Left lung (tissue), 10 donors: ENCODE measurements around the gene EBF4. TPM values are rescaled to one million over a fixed set of nuclear protein-coding genes. Genes with fewer than 3 reads are reported as not detected.

Source experiments
- ATAC-seq: fragments of 200-7000 bp; cut with Tn5 transposase; one replicate; pipeline ENCODE4 v1.9.1; 2020; ENCODE audit warnings: moderate library complexity
- DNase-seq, 4 donors: peaks; one replicate each; pipeline ENCODE4 v3.0.0-alpha.2; 2013 to 2020
- H3K27ac ChIP-seq, 2 donors: fragments of 200-600 bp; sonication (generic) in 1 of 2; one replicate each; pipeline versions ENCODE4 v1.5.0 to v1.8.0; 2020 to 2021
- H3K27me3 ChIP-seq, 2 donors: fragments of 200-600 bp; sonication (generic) in 1 of 2; one replicate each; pipeline versions ENCODE4 v1.5.0 to v1.8.0; 2020 to 2021
- H3K36me3 ChIP-seq, 2 donors: fragments of 200-600 bp; sonication (generic) in 1 of 2; one replicate each; pipeline versions ENCODE4 v1.5.0 to v1.8.0; 2020 to 2021
- H3K4me1 ChIP-seq, 2 donors: fragments of 200-600 bp; one replicate each; pipeline ENCODE4 v1.8.0; 2021
- H3K4me3 ChIP-seq, 2 donors: fragments of 200-600 bp; sonication (generic) in 1 of 2; one replicate each; pipeline versions ENCODE4 v1.5.0 to v1.8.0; 2020 to 2021; ENCODE audit warnings: mild to moderate bottlenecking in 1 of 2
- H3K9me3 ChIP-seq, 2 donors: fragments of 200-600 bp; sonication (generic) in 1 of 2; one replicate each; pipeline versions ENCODE4 v1.5.0 to v1.8.0; 2020 to 2021
- intact Hi-C, 2 donors: fragments of 100-400 bp; cut with DNase I; formaldehyde crosslinking; loops; one replicate each; pipeline versions ENCODE4 v1.11.2 to v1.14.2; 2022
- polyA plus RNA-seq, 6 donors: library from polyadenylated mRNA; unstranded; fragments of 120-200 nt; gene quantifications; one replicate each; pipeline ENCODE4 v1.2.1, GENCODE V29; 2013; ENCODE audit not compliant: insufficient read length in 6 of 6
- total RNA-seq, 2 donors: library from RNA; stranded (reverse); fragmentation: NEBNext Ultra II Directional; extraction: Animal tissue kit (Norgen Biotek cat#: 25700); gene quantifications; one replicate each; pipeline ENCODE4 v1.2.1, GENCODE V29; 2021
- TF ChIP-seq, protein P1 (sequence below), 2 donors: fragments of 200-600 bp; sonication (generic) in 1 of 2; IDR thresholded peaks; one replicate each; pipeline versions ENCODE4 v1.5.0 to v1.8.0; 2021; ENCODE audit warnings: antibody characterized with exemption in 2 of 2
- donor health status: DM: no; HTN: yes; CAD: no.
- donor health status: DM: no; HTN: no; CAD: no.

The EBF4 gene
- total and polyA plus RNA-seq, 8 donors = 10.0 to 55.9 (median 40.0) TPM

DNA sequence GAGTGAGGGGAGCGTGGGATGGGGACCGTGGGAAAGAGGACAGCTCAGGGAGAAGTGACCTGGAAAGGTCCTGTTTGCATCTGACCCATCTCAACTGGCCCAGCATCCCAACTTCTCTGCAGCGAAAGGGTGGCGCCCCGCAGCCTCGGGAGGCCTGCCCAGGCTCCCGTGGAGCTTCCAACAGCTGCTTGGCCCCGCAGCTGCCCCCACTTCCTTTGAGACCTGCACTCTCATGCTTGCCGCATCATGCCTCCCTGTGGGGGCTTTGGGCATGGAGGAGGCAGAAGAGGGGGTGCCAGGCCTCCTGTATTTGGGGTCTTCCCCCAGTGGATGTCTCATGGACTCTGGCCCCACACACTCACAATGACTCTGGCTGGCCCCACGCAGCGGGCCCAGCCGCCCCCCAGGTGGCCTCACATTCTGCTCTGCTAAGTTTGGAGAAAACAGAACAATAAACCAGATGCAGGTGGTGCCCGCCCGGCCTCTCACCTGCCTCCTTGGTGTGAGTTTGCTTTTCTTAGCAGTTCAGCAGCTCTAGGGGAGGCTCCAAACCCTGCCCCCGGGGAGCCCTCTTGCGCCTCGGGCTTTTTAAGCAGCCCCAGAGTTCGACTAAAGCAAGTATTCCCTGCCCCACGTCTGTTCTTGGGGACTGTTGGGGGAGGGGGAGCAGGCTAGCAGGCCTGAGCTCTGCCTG, 67.2 kb downstream of the EBF4 start:
- Histone ChIP-seq H3K27me3 (peaks cover 0 to 54% of the 10 kb centered on the region in 2 donors), H3K27ac (no peak overlapping the region), H3K4me3 (no peak overlapping the region), H3K9me3 (no peaks in the 10 kb centered on the region), H3K4me1 (no peaks in the 10 kb centered on the region), H3K36me3 (no peaks in the 10 kb centered on the region)
- no peak for DNase-seq
- TF ChIP-seq, protein P1, sequence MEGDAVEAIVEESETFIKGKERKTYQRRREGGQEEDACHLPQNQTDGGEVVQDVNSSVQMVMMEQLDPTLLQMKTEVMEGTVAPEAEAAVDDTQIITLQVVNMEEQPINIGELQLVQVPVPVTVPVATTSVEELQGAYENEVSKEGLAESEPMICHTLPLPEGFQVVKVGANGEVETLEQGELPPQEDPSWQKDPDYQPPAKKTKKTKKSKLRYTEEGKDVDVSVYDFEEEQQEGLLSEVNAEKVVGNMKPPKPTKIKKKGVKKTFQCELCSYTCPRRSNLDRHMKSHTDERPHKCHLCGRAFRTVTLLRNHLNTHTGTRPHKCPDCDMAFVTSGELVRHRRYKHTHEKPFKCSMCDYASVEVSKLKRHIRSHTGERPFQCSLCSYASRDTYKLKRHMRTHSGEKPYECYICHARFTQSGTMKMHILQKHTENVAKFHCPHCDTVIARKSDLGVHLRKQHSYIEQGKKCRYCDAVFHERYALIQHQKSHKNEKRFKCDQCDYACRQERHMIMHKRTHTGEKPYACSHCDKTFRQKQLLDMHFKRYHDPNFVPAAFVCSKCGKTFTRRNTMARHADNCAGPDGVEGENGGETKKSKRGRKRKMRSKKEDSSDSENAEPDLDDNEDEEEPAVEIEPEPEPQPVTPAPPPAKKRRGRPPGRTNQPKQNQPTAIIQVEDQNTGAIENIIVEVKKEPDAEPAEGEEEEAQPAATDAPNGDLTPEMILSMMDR (IDR thresholded peaks at IDR 0.05) = no peak
- intact Hi-C loops = no loop called here
- no peak for ATAC-seq

DNA sequence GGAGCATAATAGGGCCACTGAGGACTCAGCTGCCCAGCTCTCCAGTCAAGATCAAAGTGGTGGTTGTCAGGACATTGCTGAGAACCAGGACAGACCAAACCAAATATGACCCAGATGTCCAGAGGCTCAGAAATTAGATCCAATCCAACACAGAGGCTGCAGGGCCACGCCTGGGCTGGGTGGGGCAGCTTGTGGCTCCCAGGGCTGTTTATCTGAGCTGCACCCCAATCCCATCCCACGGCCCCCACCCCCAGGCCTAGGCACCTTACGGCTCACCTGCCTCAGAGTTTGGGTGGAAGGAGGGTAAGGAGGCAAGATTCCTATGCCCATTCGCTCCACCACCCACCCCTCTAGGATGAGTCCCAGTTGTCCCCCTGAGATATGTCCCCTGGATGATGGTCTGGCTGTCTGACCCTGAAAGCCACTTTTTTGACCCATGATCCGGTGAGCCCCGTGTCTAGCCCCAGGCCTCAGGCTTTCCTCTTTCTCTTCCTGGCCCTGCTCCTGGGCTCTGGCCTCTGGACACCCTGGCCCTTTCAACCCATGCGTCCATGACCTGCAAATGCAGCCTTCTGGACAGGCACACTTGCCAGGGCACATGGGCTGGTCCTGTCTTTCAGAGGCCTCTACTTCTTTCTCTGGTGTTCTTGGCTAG, 67.8 kb downstream of the EBF4 start:
- Histone ChIP-seq H3K9me3 (no peaks in the 10 kb centered on the region), H3K27ac (no peak overlapping the region), H3K36me3 (no peaks in the 10 kb centered on the region), H3K4me1 (no peaks in the 10 kb centered on the region), H3K27me3 (peaks cover 0 to 55% of the 10 kb centered on the region in 2 donors), H3K4me3 (no peak overlapping the region)
- TF ChIP-seq, protein P1 (IDR thresholded peaks at IDR 0.05) = no peak
- ATAC-seq (no peak), DNase-seq (no peak)
- intact Hi-C loops = no loop called here

GRCh38 chr20:2760952-2761305, 68.3 kb downstream of the EBF4 start:
- TF ChIP-seq, protein P1 (IDR thresholded peaks at IDR 0.05) = no peak
- Histone ChIP-seq H3K36me3 (no peaks in the 10 kb centered on the region), H3K27me3 (peaks cover 0 to 55% of the 10 kb centered on the region in 2 donors), H3K9me3 (no peaks in the 10 kb centered on the region), H3K4me1 (no peaks in the 10 kb centered on the region), H3K27ac (no peak overlapping the region), H3K4me3 (no peak overlapping the region)
- intact Hi-C loops = no loop called here
- ATAC-seq (no peak), DNase-seq (no peak)

- ATAC-seq (no peak), DNase-seq (no peak)
- H3K4me3 ChIP-seq = no peak overlapping the region
- TF ChIP-seq, protein P1 (IDR thresholded peaks at IDR 0.05) = no peak
- H3K27ac ChIP-seq = no peak overlapping the region
- intact Hi-C loops = no loop called here
- H3K27me3 ChIP-seq = peaks cover 0 to 49% of the 10 kb centered on the region in 2 donors
- H3K9me3 ChIP-seq = no peaks in the 10 kb centered on the region
- no peaks in the 10 kb centered on the region for H3K4me1 ChIP-seq
- H3K36me3 ChIP-seq = no peaks in the 10 kb centered on the region
Observed at GRCh38 chr20:2761885-2762284, 69.3 kb downstream of the EBF4 start.

DNA sequence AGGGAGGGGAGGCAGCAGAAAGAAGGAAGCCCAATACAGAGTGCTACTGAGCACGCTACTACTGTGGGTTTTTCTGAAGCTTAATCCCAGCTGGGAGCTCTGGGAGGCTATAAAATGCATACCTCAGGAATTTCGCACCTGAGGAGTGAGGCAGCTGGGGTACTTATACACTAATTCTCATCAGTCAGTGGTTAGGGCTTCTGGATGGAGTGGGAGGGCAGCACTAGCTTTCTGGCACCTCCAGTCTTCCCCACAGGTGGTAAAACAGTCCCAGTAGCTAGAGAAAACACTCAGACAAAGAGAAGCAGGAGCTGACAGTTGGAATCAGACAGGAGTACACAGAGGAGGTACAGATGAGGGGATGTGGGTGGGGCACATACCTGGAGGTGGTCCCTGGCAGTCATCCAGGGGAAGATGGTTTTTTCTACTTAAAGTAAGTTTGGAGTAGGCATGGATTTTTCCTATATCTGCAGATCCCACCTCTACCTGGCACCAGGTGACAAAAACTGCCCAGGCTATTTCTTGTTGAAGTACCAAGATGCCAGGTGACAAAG, 70.1 kb downstream of the EBF4 start:
- Histone ChIP-seq H3K27ac (no peak overlapping the region), H3K27me3 (peaks cover 0 to 50% of the 10 kb centered on the region in 2 donors), H3K36me3 (no peaks in the 10 kb centered on the region), H3K9me3 (no peaks in the 10 kb centered on the region), H3K4me1 (no peaks in the 10 kb centered on the region), H3K4me3 (no peak overlapping the region)
- no peak for DNase-seq
- intact Hi-C loops = no loop called here
- TF ChIP-seq, protein P1 (IDR thresholded peaks at IDR 0.05) = no peak
- ATAC-seq = no peak
